ENCODE measurements around the gene KLHL9. TPM values are rescaled to one million over a fixed set of nuclear protein-coding genes. Genes with fewer than 3 reads are reported as not detected.

KLHL9 gene
- total RNA-seq, 1 donor from 2014 or later, result 12.0 TPM

Other genes with a start within 250 kb of the KLHL9 start
- gene IFNW1, start 193.6 kb downstream of the KLHL9 start, total RNA-seq, result not detected
- gene IFNA21, start 168.7 kb downstream of the KLHL9 start, total RNA-seq, result not detected
- not detected for gene IFNA4, start 147.8 kb downstream of the KLHL9 start, total RNA-seq
- gene IFNA7, start 133.2 kb downstream of the KLHL9 start, total RNA-seq, result not detected
- gene IFNA10, start 128.3 kb downstream of the KLHL9 start, total RNA-seq, result not detected
- gene IFNA16, start 118.1 kb downstream of the KLHL9 start, total RNA-seq, result not detected
- not detected for gene IFNA17, start 107.2 kb downstream of the KLHL9 start, total RNA-seq
- not detected for gene IFNA14, start 95.4 kb downstream of the KLHL9 start, total RNA-seq
- gene IFNA5, start 30.1 kb downstream of the KLHL9 start, total RNA-seq, result not detected
- gene IFNA6, start 15.5 kb upstream of the KLHL9 start, total RNA-seq, result not detected
- not detected for gene IFNA13, start 32.7 kb upstream of the KLHL9 start, total RNA-seq
- gene IFNA2, start 50.0 kb upstream of the KLHL9 start, total RNA-seq, result not detected
- not detected for gene IFNA8, start 73.7 kb upstream of the KLHL9 start, total RNA-seq
- not detected for gene IFNA1, start 105.0 kb upstream of the KLHL9 start, total RNA-seq
- gene IFNE, start 146.9 kb upstream of the KLHL9 start, total RNA-seq, result not detected